NCI-H2196 (cell line): Measurements from ENCODE around the gene MED12L.

ENCODE experiments used
- DNase-seq: peaks from one replicate; lab custom pipeline; 2025; ENCODE audit not compliant: unreplicated experiment; lab: John Stamatoyannopoulos, UW

The MED12L gene

DNA sequence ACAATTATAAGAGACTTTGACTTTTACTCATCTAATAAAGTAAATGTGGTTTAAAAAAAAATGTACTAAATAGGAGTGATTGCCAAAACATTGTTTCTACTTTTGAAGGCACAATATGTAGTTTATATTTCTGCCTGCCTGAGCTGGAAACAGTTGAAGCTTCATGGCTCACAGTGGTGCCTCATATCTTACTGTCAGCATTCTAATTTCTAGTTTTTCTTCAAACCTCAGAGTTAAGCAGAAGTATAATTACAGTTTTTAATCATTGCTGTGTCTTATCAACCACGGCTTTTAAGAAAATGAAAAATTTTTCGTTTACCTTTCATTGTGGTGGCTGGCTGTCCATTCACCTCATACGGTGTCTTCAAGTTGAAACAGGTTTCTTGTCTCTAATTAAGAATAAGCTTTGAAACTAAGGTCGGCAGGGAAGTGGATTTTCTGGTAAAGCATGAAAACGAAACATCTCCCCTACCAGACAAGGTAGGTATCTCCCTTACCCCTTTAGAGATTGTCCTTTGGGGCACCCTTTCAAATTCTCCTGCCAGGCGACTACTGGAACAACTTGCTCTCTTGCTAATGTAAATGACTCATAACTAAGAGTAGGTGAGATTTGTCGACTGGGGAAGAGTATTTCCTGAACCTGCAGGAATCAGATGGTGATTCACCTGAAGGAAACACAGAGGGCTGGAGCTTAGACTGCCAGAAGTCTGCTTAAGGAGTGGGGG lies 231.0 kb downstream of the MED12L start, which contains the start of gene GPR87:
TSS of gene GPR87 (minus strand) at position 554 of the 725 bp plus-strand sequence. CDS start 16,720 bp downstream, outside the sequence.
- no peak for DNase-seq

DNA sequence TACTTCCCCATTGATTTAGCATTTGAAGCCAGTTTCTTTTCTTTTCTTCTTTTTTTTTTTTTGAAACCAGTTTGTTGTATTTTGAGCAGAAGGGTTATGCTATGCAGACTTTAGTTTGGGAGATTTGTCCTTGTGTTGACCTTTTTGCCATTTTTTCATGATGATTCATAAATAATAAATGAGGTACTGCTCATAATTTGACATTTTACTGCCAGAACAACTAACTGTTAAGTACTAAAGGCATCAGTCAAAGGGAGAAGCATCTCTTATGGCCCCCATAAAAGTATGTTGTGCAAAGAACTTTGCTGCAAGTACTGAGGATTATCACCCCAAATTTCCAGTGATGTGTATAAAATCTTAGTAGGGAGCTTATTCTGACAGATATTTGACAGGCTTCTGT lies 232.8 kb downstream of the MED12L start:
- no peak for DNase-seq

DNA sequence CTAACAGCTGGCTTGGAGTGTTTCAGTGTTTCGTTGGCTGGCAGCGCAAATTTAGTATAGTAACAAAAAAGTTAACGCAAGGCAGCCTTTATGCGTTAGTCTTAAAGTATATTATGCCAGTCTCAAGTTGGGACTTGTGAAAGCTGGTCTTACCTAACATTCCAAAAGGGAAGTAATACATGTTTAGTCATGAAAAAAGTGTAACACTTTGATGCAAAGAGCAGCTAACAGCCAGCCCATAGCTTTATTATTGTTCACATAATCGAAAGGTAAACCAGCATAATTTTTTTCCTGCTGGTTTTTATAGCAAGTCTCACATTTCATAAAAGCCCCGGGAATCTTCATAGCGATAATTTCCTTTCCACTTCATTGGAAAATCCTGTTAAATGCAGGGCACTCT lies 233.5 kb downstream of the MED12L start:
- no peak for DNase-seq

- DNase-seq, result no peak
Observed at GRCh38 chr3:151319628-151320027, 234.2 kb downstream of the MED12L start.

DNA sequence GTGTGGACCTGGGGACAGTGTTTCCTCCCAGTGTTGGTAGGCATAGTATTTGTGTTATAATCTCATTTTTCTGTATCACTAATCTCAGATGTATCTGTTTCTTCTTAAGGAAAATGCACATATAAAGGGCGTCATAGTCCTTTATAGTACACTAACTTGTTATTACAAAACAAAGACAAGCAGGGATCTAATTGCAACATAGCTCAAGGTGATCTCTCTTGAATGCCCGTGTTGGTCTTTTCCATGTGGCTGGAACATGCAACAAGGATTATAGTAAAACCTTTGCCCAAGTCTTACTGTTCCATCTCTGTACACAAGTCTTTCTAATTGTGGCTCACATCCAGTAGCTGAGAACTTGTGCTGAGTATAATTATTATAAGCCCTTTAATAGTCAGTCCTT lies 234.7 kb downstream of the MED12L start:
- no peak for DNase-seq

DNA sequence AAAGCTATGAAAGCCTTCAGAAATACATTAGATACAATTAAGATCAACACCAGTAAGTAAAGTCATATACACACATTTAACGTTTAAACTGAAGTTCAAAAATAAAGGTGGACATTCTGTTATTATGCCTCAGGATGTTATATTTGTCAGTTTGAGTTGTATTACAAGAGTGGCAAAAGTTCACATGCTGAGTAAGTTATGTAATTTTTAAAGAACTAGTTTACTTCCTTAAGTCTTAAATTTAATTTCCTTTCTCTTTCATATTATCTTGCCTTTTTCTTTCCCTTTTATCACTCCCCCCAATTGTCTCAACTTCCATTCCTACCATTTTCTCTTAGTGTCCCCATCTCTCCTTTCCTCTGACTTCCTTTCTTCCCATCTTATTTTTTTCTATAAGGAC lies 236.1 kb downstream of the MED12L start:
- no peak for DNase-seq

- DNase-seq, result no peak
Observed at GRCh38 chr3:151322511-151322910, 237.0 kb downstream of the MED12L start.

GRCh38 chr3:151327571-151328198 lies 242.2 kb downstream of the MED12L start:
- DNase-seq, result peak; percentile 17

DNA sequence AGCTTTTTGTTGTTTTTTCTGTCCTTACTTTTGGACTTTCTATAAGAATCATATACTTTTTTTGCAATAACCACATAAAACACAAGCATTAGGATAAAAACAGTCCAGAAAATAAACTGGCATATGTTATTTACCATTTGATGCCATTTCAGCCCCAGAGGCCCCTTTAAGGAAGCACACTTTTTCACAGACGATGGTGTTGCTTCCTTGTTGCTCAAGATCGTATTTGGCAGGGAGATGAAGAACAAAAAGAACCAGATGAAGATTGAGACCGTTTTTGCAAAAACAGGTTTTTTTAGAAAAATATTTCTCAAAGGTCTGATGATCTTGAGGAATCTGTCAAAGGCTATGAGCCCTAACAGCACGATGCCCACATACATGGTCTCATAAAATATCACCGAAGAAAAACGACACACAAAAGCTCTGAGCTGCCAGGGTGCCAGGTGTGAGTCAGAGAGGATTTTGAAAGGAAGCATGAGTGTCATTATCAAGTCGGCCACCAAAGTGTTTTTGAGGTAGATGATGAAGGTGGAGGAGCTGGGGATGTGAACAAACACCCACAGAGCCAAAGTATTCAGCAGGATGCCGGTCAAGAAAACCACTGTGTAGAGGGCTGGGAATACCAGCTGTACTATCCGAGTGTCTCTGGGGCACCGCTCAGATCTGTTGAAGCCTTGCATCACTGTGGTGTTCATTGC lies 243.0 kb downstream of the MED12L start:
- no peak for DNase-seq

DNA sequence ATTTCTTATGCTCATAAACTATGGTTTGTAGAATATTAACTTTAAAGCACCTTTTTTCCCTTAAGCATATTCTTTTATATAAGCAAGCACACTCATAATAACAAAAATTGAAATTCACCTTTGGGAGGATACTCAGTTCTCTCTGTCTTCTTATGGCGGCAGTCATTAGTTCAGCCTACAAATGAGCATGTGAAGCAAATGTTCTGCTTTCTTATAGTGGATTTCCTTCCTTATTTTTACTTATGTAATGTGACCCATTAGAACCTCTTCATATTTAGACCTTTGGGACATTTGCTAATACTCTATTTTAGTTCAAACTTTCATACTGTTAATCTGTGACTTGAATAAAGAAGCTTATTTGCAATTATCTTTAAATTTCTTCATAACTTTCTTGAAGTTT lies 243.9 kb downstream of the MED12L start, which contains the start of gene P2RY13:
TSS of gene P2RY13 (minus strand) at position 187 of the 400 bp plus-strand sequence. CDS start at position 166, 21 bp downstream.
- no peak for DNase-seq

- no peak for DNase-seq
Observed at GRCh38 chr3:151330379-151330778, 244.9 kb downstream of the MED12L start.

GRCh38 chr3:151330899-151331298 lies 245.4 kb downstream of the MED12L start:
- no peak for DNase-seq

- no peak for DNase-seq
Observed at GRCh38 chr3:151331696-151332095, 246.2 kb downstream of the MED12L start.

DNA sequence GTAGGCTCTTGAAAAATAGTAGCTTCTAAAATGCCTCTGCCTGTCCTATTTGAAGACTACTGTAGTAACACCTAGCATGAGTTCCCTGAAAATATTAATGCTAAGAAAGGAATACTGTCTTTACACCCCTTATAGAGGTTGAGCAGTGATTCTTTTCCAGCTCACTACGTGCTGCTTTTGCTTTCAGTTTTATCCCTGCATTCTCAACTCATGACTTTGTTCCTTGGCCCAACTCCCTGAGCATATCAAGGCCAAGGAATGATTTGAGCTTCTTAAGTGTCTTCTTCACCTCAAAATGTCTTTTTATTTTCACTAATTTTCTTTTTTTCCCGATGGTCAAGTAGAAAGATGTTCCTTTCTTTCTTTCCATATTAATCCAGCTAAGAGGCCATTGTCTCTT lies 260.4 kb downstream of the MED12L start:
- DNase-seq, result no peak

DNA sequence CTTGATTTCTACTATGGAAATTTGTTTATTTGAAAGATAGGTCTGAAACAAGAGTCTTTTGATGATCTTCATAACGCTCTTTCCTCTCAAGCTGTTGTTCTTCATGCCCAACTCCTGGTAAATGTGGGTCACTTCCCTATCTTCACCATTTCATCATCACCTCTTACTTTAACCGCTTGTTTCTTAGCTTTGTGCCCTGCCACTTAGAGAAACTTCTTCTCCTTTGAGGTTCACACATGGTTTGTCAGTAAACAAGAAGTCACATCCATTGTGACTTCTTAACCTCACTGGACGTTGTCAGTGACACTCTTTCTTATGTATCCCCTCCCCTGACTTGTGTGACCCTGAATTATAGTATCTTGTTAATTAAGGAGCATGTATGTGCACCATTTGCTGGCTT lies 260.8 kb downstream of the MED12L start:
- DNase-seq, result no peak

DNA sequence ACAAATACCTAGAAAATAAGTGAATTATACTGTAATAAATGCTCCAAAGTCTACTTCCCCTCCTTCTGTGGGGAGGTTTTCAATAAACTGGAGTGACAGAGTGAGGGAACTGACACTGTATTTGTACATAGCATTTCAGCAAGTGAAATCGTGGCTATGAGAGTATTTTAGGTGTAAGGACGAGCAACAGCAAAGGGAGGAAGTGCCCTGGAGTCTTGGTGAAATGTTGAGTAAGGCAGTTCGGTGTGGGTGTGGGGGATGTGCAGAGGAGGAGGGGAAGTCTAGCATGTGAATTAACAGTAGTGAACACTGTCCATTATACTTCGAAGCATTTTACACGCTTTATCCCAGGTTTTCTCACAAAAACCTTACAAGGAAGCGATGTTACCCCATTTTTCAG lies 262.0 kb downstream of the MED12L start:
- DNase-seq, result no peak

- no peak for DNase-seq
Observed at GRCh38 chr3:151350656-151351055, 265.2 kb downstream of the MED12L start.

- no peak for DNase-seq
Observed at GRCh38 chr3:151351219-151351618, 265.8 kb downstream of the MED12L start.

- no peak for DNase-seq
Observed at GRCh38 chr3:151351648-151352047, 266.2 kb downstream of the MED12L start.

DNA sequence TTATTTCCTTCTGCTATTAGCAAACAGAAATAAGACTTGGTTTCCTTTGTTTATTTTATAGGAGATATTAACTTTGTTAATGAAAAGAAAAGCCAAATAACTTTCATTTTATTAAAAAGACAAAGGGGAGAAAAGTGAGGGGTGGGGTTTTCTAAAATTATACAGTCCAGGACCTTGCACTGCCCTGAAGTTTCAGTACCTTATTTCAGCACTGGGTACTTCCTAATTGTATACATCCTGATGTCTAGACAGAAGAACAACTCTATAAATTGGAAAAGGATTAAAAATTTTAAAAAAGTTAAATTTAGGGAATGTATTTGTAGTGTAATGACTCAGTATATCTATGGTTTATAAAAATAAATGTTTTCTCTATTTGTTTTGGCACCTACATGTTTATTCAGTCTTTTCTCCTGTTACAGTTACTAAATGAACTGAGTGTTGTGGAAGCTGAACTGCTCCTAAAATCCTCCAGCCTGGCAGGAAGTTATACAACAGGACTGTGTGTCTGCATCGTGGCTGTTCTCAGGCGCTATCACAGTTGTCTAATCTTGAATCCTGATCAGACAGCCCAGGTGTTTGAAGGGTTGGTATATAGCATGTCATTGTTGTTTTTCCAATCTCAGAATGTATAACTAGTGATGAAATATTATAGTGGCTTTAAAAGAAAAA lies 271.5 kb downstream of the MED12L start:
- DNase-seq, result no peak

DNA sequence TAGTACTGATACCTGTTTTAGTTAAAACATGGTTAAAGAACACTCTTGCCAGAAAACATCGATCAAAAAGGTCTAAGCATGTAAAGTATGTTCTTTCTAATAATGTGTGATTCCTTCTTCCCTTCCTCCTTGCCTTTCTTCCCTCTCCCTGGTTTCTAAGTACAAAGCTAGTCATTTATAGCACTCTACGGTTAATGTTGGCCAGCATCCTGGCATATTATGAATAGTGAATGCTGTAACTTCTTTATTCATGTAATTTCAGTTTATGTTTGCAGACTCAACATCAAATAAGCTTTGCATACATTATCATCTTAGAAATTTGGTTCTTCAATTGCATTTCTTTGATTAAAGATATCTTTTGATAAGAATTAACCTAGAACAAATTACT lies 272.0 kb downstream of the MED12L start:
- no peak for DNase-seq
